Uterus (tissue), 2 donors: ENCODE results near the gene CDC25C.

Source experiments
- POLR2A ChIP-seq, 2 donors: fragments of 450-650 bp; IDR thresholded peaks; one replicate each; pipeline ENCODE4 v1.6.1; 2016; ENCODE audit warnings: antibody characterized with exemption in 2 of 2, mild to moderate bottlenecking in 1 of 2, moderate library complexity in 1 of 2
- TF ChIP-seq, protein P1 (sequence below), 4 experiments: fragments of 200-600 bp in 2 of 4; fragments of 450-650 bp in 2 of 4; sonication (generic) in 2 of 4; IDR thresholded peaks; one replicate each; pipeline ENCODE4 v1.5.1; 2016 to 2019; ENCODE audit warnings: antibody characterized with exemption in 4 of 4, mild to moderate bottlenecking in 2 of 4, moderate library complexity in 1 of 4

DNA sequence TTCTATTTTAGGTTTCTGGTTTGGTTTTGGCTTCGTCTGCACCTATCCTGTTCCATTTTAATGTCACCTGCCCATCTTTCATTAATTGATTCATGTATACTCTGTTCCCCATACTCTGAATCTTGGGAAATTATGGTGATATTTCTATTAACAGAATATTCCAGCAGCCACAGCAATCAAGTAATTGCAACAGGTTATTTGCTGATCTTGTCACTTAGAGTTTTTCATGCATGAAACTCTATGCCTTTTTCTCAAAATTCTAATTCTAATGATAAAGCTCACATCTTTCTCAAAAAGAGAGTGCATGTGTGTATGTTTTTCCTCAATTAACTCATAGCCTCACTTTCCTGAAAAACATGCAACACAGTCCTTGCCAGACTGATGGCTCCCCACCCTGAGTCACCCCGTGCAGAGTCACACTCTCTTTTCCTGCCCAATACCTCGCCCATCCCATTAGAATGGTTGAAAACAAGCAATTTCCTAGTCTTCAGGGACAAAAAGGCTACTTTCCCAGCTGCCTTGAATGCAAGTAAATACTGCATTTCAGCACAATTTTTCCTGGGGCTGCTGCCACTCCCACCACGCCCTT, 72.8 kb downstream of the CDC25C start:
- TF ChIP-seq POLR2A (IDR thresholded peaks at IDR 0.05) = no peak
- TF ChIP-seq, protein P1, sequence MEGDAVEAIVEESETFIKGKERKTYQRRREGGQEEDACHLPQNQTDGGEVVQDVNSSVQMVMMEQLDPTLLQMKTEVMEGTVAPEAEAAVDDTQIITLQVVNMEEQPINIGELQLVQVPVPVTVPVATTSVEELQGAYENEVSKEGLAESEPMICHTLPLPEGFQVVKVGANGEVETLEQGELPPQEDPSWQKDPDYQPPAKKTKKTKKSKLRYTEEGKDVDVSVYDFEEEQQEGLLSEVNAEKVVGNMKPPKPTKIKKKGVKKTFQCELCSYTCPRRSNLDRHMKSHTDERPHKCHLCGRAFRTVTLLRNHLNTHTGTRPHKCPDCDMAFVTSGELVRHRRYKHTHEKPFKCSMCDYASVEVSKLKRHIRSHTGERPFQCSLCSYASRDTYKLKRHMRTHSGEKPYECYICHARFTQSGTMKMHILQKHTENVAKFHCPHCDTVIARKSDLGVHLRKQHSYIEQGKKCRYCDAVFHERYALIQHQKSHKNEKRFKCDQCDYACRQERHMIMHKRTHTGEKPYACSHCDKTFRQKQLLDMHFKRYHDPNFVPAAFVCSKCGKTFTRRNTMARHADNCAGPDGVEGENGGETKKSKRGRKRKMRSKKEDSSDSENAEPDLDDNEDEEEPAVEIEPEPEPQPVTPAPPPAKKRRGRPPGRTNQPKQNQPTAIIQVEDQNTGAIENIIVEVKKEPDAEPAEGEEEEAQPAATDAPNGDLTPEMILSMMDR (IDR thresholded peaks at IDR 0.05) = no peak
